HepG2 (cell line): ENCODE data around the gene SLC45A1. TPM values are rescaled to one million over a fixed set of nuclear protein-coding genes. Genes with fewer than 3 reads are reported as not detected.

Source experiments
- ATAC-seq: fragments of 200-7000 bp; cut with Tn5 transposase; 3 replicates; pipeline ENCODE4 v1.9.1; 2020; ENCODE audit warnings: mild to moderate bottlenecking, moderate library complexity
- BruUV-seq: library from RNA; stranded (reverse); fragments of 400-500 nt; replicated peaks from 2 replicates; lab custom pipeline; 2021; lab: Mats Ljungman, UMichigan
- CTCF ChIA-PET: fragments of 300-600 bp; formaldehyde crosslinking; extraction: SDS; loops from one replicate; lab custom pipeline; 2021; ENCODE audit warnings: low total read pairs, inconsistent platforms, low intra/inter-chr PET ratio; lab: Yijun Ruan, JAX
- POLR2A ChIA-PET: fragments of 350-600 bp; sonication (Branson Sonifier 250); formaldehyde crosslinking; loops from one replicate; lab custom pipeline; 2020; ENCODE audit warnings: antibody characterized with exemption, inconsistent platforms; lab: Yijun Ruan, JAX
- DNase-seq: peaks from one replicate; pipeline ENCODE4 v3.0.0-alpha.2; 2015; ENCODE audit warnings: low spot score
- FAIRE-seq: peaks from 3 replicates; lab custom pipeline; 2011; peaks lifted over from hg19 to GRCh38; lab: Jason Lieb, UNC
- H2AFZ ChIP-seq: one replicate; pipeline ENCODE4 v1.6.1; 2011; ENCODE audit warnings: low read length, inconsistent platforms
- H3K27ac ChIP-seq: fragments of 300-600 bp; 3 replicates; pipeline ENCODE4 v1.8.0; 2011; ENCODE audit warnings: mixed run types, mild to moderate bottlenecking, mixed read lengths, low read length, inconsistent platforms; ENCODE audit not compliant: insufficient read depth; ENCODE audit errors: extremely low read length
- H3K27me3 ChIP-seq, 2 experiments: fragments of 200-600 bp in 1 of 2; 2 replicates in 1 of 2; 3 replicates in 1 of 2; pipeline versions ENCODE4 v1.6.0 to v1.8.0; 2011; ENCODE audit warnings: low read length in 2 of 2, mild to moderate bottlenecking in 2 of 2, moderate library complexity in 2 of 2, inconsistent platforms in 1 of 2; ENCODE audit not compliant: insufficient read depth in 2 of 2, control insufficient read depth in 1 of 2
- H3K36me3 ChIP-seq, 2 experiments: fragments of 200-600 bp in 1 of 2; replicated peaks in 1 of 2; 2 replicates in 1 of 2; 3 replicates in 1 of 2; pipeline versions ENCODE4 v1.5.1 to v1.8.0; 2011; ENCODE audit warnings: low read length in 2 of 2, inconsistent platforms in 1 of 2; ENCODE audit not compliant: insufficient read depth in 2 of 2, control insufficient read depth in 1 of 2
- H3K4me1 ChIP-seq: 2 replicates; pipeline ENCODE4 v1.5.1; 2012; ENCODE audit warnings: low read length, inconsistent platforms; ENCODE audit not compliant: insufficient read depth
- H3K4me2 ChIP-seq: 2 replicates; pipeline ENCODE4 v1.6.0; 2011; ENCODE audit warnings: low read depth, low read length, inconsistent platforms
- H3K4me3 ChIP-seq, 3 experiments: fragments of 200-600 bp in 1 of 3; sonication (generic), shearing (Covaris generic) in 1 of 3; replicated peaks in 1 of 3; 2 replicates each; pipeline ENCODE4 v1.5.1; 2011 to 2016; ENCODE audit warnings: low read length in 3 of 3, inconsistent platforms in 2 of 3, low read depth in 2 of 3, mild to moderate bottlenecking in 2 of 3, control low read depth in 1 of 3, mixed read lengths in 1 of 3; ENCODE audit not compliant: insufficient read depth in 1 of 3
- H3K79me2 ChIP-seq: one replicate; pipeline ENCODE4 v1.6.1; 2011; ENCODE audit warnings: low read length, inconsistent platforms; ENCODE audit not compliant: insufficient read depth
- H3K9ac ChIP-seq: 2 replicates; pipeline ENCODE4 v1.6.0; 2011; ENCODE audit warnings: mild to moderate bottlenecking, low read depth, low read length, inconsistent platforms; ENCODE audit not compliant: insufficient read depth
- H3K9me3 ChIP-seq: 2 replicates; pipeline ENCODE4 v1.5.1; 2012; ENCODE audit warnings: mild to moderate bottlenecking, low read length
- H4K20me1 ChIP-seq: 2 replicates; pipeline ENCODE4 v1.6.0; 2011; ENCODE audit warnings: inconsistent platforms, mild to moderate bottlenecking, low read length, moderate library complexity; ENCODE audit not compliant: insufficient read depth
- ASH2L ChIP-seq: fragments of 300-600, 200-600 bp; sonication (generic); IDR thresholded peaks from 2 replicates; pipeline ENCODE4 v1.7.0; 2017; ENCODE audit warnings: low read depth, mild to moderate bottlenecking, moderate library complexity, mixed read lengths, low read length; ENCODE audit not compliant: insufficient read length
- EP300 ChIP-seq, 3 experiments: sonication (generic) in 1 of 3; formaldehyde crosslinking in 1 of 3; IDR thresholded peaks; 2 replicates each; pipeline versions ENCODE4 v1.5.1 to v1.6.1; 2011 to 2020; ENCODE audit warnings: low read depth in 2 of 3, low read length in 2 of 3, borderline replicate concordance in 1 of 3, improper control_type of control experiment in 1 of 3, mild to moderate bottlenecking in 1 of 3, missing genetic modification reagents in 1 of 3, moderate library complexity in 1 of 3
- HHEX ChIP-seq: IDR thresholded peaks from 2 replicates; pipeline ENCODE4 v1.6.1; 2016; ENCODE audit warnings: control low read depth
- HMGXB4 ChIP-seq, 2 experiments: sonication (generic) in 1 of 2; formaldehyde crosslinking in 1 of 2; IDR thresholded peaks; 2 replicates each; pipeline versions ENCODE4 v1.4.0 to v1.6.1; 2018 to 2020; ENCODE audit warnings: missing genetic modification reagents in 2 of 2, borderline replicate concordance in 1 of 2, low read depth in 1 of 2, mild to moderate bottlenecking in 1 of 2, missing biosample characterization in 1 of 2
- KDM3A ChIP-seq: IDR thresholded peaks from 2 replicates; pipeline ENCODE4 v1.6.1; 2018; ENCODE audit warnings: low read depth, missing compliant biosample characterization
- KMT2A ChIP-seq: sonication (generic); formaldehyde crosslinking; IDR thresholded peaks from 2 replicates; pipeline ENCODE4 v1.4.0; 2020; ENCODE audit warnings: missing genetic modification reagents
- MIXL1 ChIP-seq: IDR thresholded peaks from 2 replicates; pipeline ENCODE4 v1.6.1; 2016
- PAF1 ChIP-seq: IDR thresholded peaks from 2 replicates; pipeline ENCODE4 v1.6.1; 2016; ENCODE audit warnings: missing genetic modification reagents, missing compliant biosample characterization
- RBM39 ChIP-seq: fragments of 200-400 bp; formaldehyde crosslinking; IDR thresholded peaks from one replicate; pipeline ENCODE4 v1.6.1; 2018; ENCODE audit warnings: antibody characterized with exemption, mild to moderate bottlenecking, low read depth, low read length; ENCODE audit not compliant: poor library complexity, severe bottlenecking
- RCOR2 ChIP-seq: IDR thresholded peaks from 2 replicates; pipeline ENCODE4 v1.6.1; 2016; ENCODE audit warnings: missing biosample characterization, missing genetic modification reagents
- RFXANK ChIP-seq: IDR thresholded peaks from 2 replicates; pipeline ENCODE4 v1.6.1; 2016
- SIN3B ChIP-seq: fragments of 150-350 bp; IDR thresholded peaks from 2 replicates; pipeline ENCODE4 v1.6.1; 2014; ENCODE audit warnings: low read length
- SP1 ChIP-seq, 2 experiments: fragments of 450-650 bp in 1 of 2; sonication (generic) in 1 of 2; formaldehyde crosslinking in 1 of 2; IDR thresholded peaks; 2 replicates each; pipeline versions ENCODE4 v1.4.0 to v1.6.1; 2016 to 2020; ENCODE audit warnings: missing genetic modification reagents in 1 of 2
- ZNF234 ChIP-seq: sonication (generic); formaldehyde crosslinking; conservative IDR thresholded peaks from 2 replicates; pipeline ENCODE4 v1.5.1; 2020; ENCODE audit warnings: mild to moderate bottlenecking, missing genetic modification reagents
- ZNF329 ChIP-seq: sonication (generic); formaldehyde crosslinking; IDR thresholded peaks from 2 replicates; pipeline ENCODE4 v1.9.0; 2021; ENCODE audit warnings: low read depth, mild to moderate bottlenecking, missing genetic modification reagents
- ZNF33B ChIP-seq: sonication (generic); formaldehyde crosslinking; IDR thresholded peaks from 2 replicates; pipeline ENCODE4 v1.5.1; 2020; ENCODE audit warnings: mild to moderate bottlenecking, missing genetic modification reagents
- ZNF546 ChIP-seq: sonication (generic); formaldehyde crosslinking; conservative IDR thresholded peaks from 2 replicates; pipeline ENCODE4 v1.8.1; 2023; ENCODE audit warnings: mild to moderate bottlenecking, missing genetic modification reagents
- ZNF7 ChIP-seq: IDR thresholded peaks from 2 replicates; pipeline ENCODE4 v1.6.1; 2016; ENCODE audit warnings: missing biosample characterization, missing genetic modification reagents
- ZNF740 ChIP-seq: sonication (generic); formaldehyde crosslinking; IDR thresholded peaks from 2 replicates; pipeline ENCODE4 v1.4.0; 2020; ENCODE audit warnings: missing genetic modification reagents
- ZSCAN25 ChIP-seq: sonication (generic); formaldehyde crosslinking; IDR thresholded peaks from 2 replicates; pipeline ENCODE4 v1.8.0; 2022; ENCODE audit warnings: mild to moderate bottlenecking, missing genetic modification reagents
- ZSCAN31 ChIP-seq: sonication (generic); formaldehyde crosslinking; IDR thresholded peaks from 2 replicates; pipeline ENCODE4 v1.5.0; 2020; ENCODE audit warnings: low read depth, mild to moderate bottlenecking, missing genetic modification reagents
- WGBS: methylation state at CpG from one replicate; pipeline ENCODE4 v1.1.6; 2017; ENCODE audit warnings: low lambda C conversion rate; 5-methylcytosine and 5-hydroxymethylcytosine counted together
- in situ Hi-C: cut with HindIII; loops from 2 replicates; pipeline ENCODE4 v1.10.0; 2017; ENCODE audit warnings: low pct_unique_long_range_greater_than_20kb; ENCODE audit not compliant: extremely low pct_ligation_motif_present
- intact Hi-C: fragments of 100-400 bp; cut with micrococcal nuclease; formaldehyde crosslinking; loops from one replicate; pipeline ENCODE4 v1.10.0; 2022; ENCODE audit not compliant: unreplicated experiment
- polyA plus RNA-seq, 8 experiments: library from polyadenylated mRNA; depleted of rRNA in 3 of 8; stranded (reverse) in 7 of 8; unstranded in 1 of 8; fragments of >200 nt; fragmentation: Illumina TruSeq in 4 of 8; extraction: Trizol in 4 of 8; gene quantifications; 2 replicates each; pipeline versions ENCODE4 v1.2.1 to v1.2.3, GENCODE V29; 2011 to 2016; ENCODE audit warnings: low read depth in 4 of 8, missing spikeins in 1 of 8, mixed read lengths in 1 of 8; ENCODE audit not compliant: insufficient read depth in 1 of 8
- total RNA-seq, 5 experiments: library from RNA; depleted of rRNA; stranded (reverse); fragments of >200 nt; fragmentation: Illumina TruSeq; extraction: Trizol; gene quantifications; 2 replicates each; pipeline ENCODE4 v1.2.3, GENCODE V29; 2016; ENCODE audit warnings: low read depth in 1 of 5

Gene SLC45A1
- total and polyA plus RNA-seq, 2 of the 13 experiments (the other 11 are each of a cell fraction or from before 2014, with no cell fraction given) = not detected

GRCh38 chr1:8314346-8315280, 3.3 kb upstream of the SLC45A1 start:
- Histone ChIP-seq H3K79me2 (peaks cover 10% of the 10 kb centered on the region), H3K4me2 (peak overlapping the region; percentile 86), H2AFZ (no peak overlapping the region), H3K9me3 (no peaks in the 10 kb centered on the region), H3K4me3 (peak overlapping the region; percentile 24 to 64 (median 37); a peak in 5 of 6 replicates), H3K27ac (no peak overlapping the region), H3K4me1 (peaks cover 66% of the 10 kb centered on the region), H3K9ac (peak overlapping the region; percentile 51; the same call in 1 of the 2 replicates), H4K20me1 (no peaks in the 10 kb centered on the region), H3K27me3 (peaks cover 2 to 6% of the 10 kb centered on the region in 2 experiments; a peak in 1 of 5 replicates), H3K36me3 (no peaks in the 10 kb centered on the region; a peak in 1 of 5 replicates)
- no TSS peak for BruUV-seq
- DNase-seq (peak; percentile 73), FAIRE-seq (peak; percentile 96), ATAC-seq (peak; percentile 83)
- intact Hi-C loops (loop anchor here (1.0 to 10.0 kb wide), 7 partner anchors 34 to 340 kb away; partner anchors contain the start of gene ERRFI1), in situ Hi-C loops (loop anchor here (5.0 to 10.0 kb wide), 2 partner anchors 300 to 332 kb away; no protein-coding TSS in a partner anchor)
- ChIA-PET CTCF (interaction anchor here (1.1 to 3.6 kb wide), 7 partner anchors 33 to 339 kb away, joined by 3 to 40 read pairs (median 14); no protein-coding TSS in a partner anchor), POLR2A (interaction anchor here (0.9 to 4.0 kb wide), 16 partner anchors 12 to 339 kb away, joined by 3 to 54 read pairs (median 5); partner anchors contain the start of gene ERRFI1)
- WGBS = 33% methylated on average over 16 of the region's 21 CpGs
- TF ChIP-seq HHEX (CRISPR knock-in tag) (no peak), ZNF33B (CRISPR knock-in tag) (no peak), ZNF7 (CRISPR knock-in tag) (no peak), RCOR2 (0 out of 2 replicates have a peak, but pooled peaks have one; percentile 38), ASH2L (no peak), MIXL1 (peak; percentile 62; the same call in 1 of the 2 replicates), SP1 (IDR thresholded peaks at IDR 0.05) (no peak), SP1 (CRISPR knock-in tag; IDR thresholded peaks at IDR 0.05) (0 out of 2 replicates have a peak, but pooled peaks have one; percentile 35), PAF1 (no peak), RBM39 (no peak), SIN3B (no peak), EP300 (IDR thresholded peaks at IDR 0.05; ENCODE audit: low read depth in 2 of 2, low read length in 2 of 2) (0 out of 4 replicates have a peak, but pooled peaks of 1 of the 2 experiments have one; percentile 28), EP300 (CRISPR knock-in tag; IDR thresholded peaks at IDR 0.05; ENCODE audit: borderline replicate concordance) (no peak), KMT2A (CRISPR knock-in tag) (no peak), RFXANK (no peak), ZSCAN25 (CRISPR knock-in tag) (0 out of 2 replicates have a peak, but pooled peaks have one; percentile 65), HMGXB4 (CRISPR knock-in tag; IDR thresholded peaks at IDR 0.05; ENCODE audit: borderline replicate concordance in 1 of 2, low read depth in 1 of 2) (peak in 1 of 2 experiments; percentile 83; a peak in 3 of 4 replicates), ZNF234 (no peak), ZNF740 (CRISPR knock-in tag) (no peak), ZSCAN31 (CRISPR knock-in tag) (no peak), KDM3A (CRISPR knock-in tag) (peak; percentile 60; the same call in 1 of the 2 replicates), ZNF329 (no peak), ZNF546 (no peak)
